Right hindlimb (tissue), 1 donor: ENCODE data around the gene FCRLA.
"Not testable (repeated sequence)": the region's sequence is repeated elsewhere in the genome, so short reads cannot be mapped to it uniquely, and the experiment has no call there.

Experiments
- DNase-seq: peaks from one replicate; pipeline ENCODE4 v3.0.0-alpha.2; 2018

FCRLA gene

DNA sequence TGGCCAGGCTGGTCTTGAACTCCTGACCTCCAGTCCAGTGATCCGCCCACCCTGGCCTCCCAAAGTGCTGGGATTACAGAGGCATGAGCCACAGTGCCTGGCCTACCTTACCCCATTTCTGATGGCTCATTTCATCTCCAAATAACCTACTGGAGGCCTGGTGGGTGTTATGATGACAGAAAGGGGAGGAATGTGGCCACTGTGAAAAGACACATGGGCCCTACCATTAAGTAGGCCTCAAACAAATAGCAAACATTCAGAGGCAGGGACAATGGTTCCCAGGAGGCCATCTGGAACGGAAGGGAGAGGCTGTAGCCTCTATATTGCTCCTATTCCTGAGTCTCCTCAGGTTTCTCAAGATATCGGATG is 932 bp upstream of the FCRLA start:
- no peak for DNase-seq

DNA sequence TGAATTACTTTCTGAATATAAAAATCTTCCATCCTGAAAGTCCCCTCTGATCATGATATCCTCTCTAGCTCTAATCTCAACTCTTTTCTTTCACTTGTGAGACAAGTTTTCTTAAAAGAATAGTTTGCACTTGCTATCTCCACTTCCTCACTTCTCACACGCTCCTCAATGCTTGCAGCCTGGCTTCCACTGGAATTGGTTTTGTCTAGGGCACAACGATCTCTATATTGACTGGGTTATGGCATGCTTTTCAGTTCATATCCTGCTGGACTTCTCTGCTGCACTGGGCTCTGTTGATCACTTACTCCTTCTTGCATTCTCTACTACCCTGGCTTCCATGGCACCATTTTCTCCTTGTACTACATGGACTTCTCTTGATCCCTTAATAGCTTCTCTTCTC is 474 bp downstream of the FCRLA start:
- DNase-seq: no peak

DNA sequence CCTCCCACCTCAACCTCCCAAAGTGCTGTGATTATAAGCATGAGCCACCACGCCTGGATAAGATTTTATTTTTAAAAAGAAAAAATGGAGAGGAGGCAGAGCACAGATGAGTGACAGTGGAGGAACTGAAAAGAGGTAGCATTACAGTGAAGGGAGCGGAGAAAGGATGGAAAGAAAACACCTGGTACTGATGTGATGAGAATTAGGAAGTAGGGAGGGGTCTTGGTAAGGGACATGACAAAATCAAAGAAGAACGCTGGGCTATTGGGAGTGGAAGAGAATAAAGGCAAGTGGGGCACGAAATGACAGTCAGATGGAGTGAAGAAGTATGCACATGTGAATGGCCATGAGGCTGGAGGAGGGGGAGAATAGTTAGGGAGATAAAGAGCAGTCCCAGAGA is 2.3 kb downstream of the FCRLA start:
- DNase-seq: no peak

DNA sequence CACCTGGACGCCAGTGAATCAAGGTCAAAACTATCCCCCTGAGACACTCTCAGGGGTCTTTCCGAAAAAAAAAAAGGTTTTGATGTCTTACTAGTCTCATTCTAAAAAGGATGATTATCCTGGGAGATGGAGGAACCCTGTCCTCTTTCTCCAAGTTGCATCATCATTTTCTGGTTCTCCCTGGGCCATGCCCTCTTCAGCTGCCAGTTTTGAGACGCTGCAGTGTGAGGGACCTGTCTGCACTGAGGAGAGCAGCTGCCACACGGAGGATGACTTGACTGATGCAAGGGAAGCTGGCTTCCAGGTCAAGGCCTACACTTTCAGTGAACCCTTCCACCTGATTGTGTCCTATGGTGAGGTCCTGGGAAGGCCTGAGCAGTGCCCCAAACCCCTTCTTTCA is 3.5 kb downstream of the FCRLA start:
- no peak for DNase-seq

DNA sequence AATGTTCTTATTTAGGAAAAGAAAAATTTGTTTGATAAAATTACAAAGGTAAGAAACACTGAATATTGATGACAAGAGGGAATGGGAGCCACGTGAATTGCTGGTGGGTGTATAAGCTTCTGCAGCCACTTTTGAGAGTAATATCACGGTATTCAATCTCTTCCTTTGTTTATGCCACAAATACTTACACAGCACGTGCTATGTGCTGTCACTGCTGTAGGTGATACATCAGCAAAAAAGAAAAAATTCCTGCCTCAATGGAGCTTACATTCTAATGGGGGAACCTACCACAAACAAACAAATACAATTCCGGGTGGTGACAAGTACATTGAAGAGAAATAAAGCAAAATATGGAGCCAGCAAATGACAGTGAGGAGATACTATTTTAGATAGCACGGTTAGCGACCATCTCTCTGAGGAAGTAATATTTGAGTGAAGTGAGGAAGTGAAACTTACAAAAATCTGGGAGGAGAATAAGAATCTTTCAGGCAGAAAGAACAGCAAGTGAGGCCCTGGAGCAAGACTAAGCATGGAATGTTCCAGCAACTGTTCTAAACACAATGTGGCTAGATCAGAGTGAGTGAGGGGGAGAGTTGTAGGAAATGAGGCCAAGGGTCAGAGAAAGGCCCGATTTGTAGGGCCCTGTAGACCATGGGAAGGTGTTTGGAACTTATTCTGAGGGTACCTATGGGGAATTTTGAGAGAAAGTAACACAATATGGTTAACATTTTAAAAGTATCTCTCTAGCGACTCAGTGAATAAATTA is 11.7 kb downstream of the FCRLA start:
- no peak for DNase-seq

DNA sequence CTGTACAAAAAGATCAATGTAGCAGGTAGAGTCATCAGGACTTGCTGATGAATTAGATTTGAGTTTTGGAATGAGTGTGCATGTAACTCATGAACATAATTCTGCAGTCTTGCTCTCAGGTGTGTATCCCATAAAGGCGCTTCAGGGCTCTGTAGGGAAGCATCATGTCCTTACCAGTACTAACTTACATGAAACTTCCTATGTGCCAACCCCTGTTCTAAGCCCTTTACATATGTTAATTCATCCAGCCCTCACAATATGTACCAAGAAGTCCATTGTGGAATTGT is 12.2 kb downstream of the FCRLA start:
- DNase-seq: no peak

DNA sequence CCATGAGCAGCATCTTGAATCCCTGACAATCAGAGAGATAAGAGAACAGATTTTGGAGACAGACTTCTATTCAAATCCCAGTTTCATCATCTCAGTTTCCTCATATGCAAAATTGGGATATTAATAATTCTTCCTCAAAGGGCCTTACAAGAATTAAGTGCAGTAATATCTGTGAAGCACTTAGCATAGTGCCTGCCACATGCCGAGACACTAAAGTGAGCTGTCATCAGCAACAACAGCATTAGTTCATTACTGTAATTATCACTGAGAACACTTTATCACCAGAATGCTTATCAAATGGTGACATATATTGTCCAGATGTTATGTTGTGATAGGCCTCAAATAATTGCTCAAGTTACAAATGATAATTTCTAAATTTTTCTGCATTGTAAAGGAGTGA is 13.4 kb downstream of the FCRLA start:
- DNase-seq: no peak

DNA sequence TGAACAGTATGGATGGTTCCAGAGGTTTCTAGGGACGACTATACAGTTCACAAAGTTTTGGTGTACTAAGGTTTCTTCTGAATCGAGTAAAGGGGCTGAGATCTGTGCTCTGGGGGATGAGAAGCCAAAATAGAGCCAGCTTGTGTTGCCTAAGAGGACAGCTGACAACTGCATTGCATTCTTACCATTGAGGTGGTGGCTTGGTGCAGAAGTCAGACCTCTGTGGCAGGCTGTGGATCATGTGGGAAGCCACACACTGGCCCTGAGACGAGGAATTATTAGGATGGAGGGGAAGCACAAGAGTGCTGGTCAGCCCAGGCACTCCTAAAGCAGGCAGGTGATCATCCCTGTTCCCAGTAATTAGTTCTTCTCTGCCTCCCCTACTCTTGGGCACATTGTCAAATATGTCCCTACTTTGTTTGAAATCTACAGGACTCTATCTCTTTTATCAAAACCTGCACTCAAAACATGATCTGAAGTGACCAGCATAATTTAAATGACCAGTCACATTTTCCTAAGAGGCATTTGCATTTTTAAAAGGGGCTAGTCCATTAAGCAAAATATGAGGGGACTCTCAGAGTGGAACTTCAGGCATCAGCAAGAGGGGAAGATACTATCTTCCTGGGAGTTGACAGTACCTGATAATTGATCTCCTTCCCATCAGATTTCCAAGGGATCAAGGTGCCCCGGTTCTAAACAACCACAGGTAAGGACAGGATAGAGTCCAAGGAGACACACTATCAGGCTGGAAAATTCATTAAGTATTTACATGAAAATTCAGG is 14.1 kb downstream of the FCRLA start, which contains the start of gene FCRLB:
FCRLB (plus strand) TSS at position 589 of the 782 bp plus-strand sequence. CDS start 1,129 bp downstream, outside the sequence.
- DNase-seq: no peak

DNA sequence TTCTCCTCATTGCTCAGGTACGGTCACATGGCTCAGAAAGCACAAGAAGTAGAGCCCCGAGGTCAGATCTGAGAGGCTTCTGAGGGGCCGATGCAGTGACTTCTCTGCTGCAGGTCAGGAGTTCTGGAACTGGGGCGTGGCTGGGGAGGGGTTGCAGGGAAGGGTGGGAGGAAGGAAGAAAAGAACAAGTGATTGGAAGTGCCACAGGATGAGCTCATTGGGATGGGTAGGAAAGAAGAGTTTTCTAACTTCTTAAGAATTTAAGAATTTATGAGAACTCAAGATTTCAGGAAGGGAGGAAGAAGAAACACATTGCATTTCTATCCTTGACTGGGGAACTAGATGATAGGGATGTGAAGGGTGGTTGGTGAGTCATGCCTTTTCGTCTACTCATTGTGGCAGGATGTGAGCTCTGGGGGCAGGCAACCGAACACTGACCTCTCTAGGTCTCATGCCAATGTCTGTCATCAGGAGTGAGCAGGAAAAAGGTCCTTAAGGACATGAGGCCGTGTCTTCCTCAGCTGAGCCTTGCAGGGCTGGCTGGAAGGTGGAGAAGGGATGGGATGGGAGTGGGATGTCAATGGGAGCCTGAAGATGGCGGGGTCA is 14.8 kb downstream of the FCRLA start:
- no peak for DNase-seq

DNA sequence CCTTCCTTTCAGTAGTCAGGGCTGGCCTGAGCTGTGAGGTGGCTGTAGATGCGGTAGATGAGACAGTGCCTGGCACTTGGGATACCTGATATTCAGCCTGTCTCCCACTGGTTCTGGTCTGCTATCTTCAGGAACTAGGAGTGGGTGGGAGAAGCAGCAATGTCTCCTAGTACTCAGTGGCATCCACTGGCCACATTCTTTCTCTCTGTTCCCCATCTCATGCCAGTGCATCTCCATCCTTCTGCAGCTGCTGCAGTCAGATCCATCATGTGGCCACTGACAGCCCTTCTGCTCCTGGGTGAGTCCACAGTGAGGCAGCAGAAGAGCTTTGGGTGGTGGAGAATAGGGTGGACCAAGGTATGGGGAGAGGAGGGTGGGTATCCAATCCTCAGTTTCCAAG is 15.4 kb downstream of the FCRLA start:
- no peak for DNase-seq

DNA sequence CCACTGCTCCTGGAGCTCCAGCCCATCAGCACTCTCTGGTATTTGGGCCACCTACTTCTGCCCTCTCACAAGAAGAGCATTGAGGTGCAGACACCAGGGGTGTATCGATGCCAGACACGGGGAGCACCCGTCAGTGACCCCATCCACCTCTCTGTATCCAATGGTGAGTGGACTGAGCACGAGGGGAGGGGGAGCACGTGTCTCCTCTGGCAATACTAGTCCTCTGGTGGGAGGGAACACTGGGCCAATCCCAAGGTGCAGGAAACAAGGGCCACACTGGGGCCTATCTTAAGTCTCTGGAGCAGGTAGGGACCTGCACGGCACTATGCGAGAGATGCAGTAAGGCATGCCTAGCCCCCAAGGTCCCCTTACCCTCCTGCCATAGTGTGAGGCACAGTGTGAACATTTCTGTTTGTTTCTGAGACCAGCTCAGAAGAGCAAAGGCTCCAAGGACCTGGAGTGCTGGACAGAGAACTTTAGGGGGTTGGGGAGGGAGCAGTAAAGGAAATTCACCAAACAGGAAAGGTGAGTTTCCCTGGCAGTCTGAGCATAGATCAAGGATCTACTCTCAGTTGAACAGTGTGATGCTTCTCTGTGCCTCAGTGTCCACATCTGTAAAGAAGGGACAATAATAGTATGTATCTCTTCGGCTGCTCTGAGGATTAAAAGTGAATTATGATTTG is 16.6 kb downstream of the FCRLA start:
- no peak for DNase-seq

DNA sequence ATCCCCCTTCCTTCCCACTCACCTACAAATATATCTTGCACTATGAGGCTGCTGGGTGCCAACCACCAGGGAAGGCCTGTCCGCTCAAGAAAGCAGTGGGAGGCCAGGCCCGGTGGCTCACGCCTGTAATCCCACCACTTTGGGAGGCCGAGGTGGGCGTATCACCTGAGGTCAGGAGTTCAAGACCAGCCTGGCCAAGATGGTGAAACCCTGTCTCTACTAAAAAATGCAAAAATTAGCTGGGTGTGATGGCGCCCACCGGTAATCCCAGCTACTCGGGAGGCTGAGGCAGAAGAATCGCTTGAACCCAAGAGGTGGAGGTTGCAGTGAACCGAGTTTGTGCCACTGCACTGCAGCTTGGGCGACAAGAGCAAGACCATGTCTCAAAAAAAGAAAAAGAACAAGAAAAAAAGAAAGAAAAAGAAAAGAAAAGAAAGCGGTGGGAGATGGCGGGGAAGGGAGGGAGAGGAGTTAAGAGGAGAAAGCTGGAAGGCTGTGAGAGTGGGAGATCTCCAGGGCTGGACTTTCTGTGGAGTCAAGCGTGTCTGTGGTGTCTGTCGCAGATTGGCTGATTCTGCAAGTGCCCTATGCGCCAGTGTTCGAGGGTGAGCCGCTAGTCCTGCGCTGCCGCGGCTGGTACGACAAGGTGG is 18.4 kb downstream of the FCRLA start:
- DNase-seq: not testable (repeated sequence)

DNA sequence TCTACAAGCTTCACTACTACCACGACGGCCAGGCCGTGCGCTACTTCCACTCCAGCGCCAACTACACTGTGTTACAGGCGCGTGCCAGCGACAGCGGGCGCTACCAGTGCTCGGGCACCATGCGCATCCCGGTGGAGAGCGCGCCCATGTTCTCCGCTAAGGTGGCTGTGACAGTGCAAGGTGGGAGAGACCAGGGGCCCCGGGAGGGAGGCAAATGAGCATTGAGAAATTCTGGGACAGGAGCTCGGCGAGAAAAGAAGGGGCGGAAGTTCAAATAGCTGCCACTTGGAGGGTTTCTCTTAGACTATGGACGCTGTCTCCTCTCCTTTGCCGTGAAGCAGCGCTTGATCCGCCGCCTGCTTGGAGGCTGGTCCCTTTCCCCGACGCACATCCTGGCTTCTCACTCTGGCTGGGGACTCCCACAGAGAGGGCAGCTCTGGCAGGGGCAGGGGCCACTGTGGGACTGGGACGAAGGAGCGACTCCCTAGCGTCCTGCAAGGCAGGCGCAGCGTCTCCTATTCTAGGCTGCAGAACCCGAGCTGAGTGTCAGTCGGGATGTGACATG is 19.0 kb downstream of the FCRLA start:
- peak; percentile 55 for DNase-seq

DNA sequence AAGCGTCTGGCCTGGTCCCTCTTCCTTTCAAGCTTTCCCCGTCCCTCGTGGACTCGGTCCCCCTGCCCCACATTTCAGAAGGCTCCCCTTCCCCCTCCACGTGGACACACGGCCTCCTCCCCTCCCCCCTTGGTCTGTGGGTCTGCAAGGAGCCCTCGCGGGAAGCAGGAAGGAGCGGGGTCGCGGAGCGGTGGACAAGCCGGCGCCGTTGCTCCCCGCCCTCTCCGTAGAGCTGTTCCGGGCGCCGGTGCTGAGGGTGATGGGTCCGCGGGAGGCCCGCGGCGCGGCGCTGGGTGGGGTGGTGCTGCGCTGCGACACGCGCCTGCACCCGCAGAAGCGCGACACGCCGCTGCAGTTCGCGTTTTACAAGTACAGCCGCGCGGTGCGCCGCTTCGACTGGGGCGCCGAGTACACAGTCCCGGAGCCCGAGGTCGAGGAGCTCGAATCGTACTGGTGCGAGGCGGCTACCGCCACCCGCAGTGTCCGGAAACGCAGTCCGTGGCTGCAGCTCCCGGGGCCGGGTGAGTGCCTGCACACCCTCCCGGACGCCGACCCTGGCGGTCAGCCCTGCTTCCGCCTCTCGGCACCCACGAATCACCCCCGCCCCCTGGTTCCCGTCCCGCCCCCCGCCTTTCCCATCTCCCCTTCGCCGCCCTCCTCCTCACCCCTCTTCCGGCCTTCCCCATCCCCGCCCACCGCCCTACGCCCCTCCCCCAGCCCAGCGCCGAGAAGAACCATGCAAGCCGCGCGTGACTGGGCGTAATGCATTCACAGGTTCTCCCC is 19.6 kb downstream of the FCRLA start:
- peak; percentile 96 for DNase-seq

DNA sequence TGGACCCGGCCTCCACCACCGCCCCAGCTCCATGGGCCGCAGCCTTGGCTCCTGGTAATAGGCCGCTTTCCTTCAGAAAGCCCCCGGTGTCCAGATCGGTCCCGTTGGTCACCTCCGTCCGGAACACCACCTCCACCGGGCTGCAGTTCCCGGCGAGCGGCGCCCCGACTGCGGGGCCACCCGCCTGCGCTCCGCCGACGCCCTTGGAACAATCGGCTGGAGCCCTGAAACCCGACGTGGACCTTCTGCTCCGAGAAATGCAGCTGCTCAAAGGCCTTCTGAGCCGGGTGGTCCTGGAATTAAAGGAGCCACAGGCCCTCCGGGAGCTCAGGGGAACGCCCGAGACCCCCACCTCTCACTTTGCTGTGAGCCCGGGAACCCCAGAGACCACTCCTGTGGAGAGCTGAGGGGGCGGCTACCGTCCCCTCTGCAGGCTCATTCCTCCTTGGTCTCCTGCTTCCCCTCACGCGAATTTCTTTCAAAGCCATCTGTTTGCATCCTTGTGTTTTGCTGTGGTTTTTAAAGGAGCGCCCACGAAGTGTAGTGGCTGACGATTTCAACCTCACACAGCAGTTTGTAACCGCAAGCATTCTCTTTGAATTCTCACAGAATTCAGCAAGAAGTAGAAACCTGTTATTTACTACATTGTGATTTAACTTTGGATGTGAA is 20.4 kb downstream of the FCRLA start:
- DNase-seq: no peak

DNA sequence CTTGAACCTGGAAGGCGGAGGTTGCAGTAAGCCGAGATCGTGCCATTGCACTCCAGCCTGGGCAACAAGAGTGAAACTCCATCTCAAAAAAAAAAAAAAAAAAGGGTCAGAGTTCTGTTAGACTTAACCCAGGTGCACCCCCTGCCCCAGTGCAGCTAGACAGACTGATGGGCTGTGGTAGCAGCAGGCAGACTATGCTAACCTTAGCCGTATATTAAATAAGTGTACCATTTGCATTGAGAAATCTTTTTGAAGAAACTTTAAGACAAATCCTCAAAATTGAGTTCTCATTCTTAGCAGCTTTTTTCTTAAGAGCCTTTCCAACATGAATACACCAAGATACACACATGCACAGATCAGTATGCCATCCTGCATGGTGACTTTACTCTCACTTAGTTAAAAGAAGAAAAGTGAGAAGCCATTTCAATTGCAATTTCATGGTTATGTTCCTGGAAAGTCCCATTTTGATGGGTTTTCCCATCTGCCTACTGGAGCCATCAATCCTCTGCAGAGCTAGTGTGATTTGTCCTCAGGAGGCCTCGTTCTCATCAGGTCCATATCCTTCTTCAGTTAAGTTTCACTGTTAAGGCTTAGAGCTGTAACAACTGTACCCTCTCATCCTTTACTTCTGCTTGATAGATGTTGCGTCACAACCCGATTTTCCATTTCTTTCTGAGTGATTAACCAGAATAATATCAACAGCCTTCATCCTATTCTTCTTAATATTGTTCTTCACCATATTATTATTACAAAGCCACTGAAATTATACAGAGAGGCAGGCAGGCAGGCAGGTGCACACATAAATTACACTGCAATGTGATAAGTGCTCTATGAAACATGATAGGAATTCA is 21.6 kb downstream of the FCRLA start:
- DNase-seq: no peak

DNA sequence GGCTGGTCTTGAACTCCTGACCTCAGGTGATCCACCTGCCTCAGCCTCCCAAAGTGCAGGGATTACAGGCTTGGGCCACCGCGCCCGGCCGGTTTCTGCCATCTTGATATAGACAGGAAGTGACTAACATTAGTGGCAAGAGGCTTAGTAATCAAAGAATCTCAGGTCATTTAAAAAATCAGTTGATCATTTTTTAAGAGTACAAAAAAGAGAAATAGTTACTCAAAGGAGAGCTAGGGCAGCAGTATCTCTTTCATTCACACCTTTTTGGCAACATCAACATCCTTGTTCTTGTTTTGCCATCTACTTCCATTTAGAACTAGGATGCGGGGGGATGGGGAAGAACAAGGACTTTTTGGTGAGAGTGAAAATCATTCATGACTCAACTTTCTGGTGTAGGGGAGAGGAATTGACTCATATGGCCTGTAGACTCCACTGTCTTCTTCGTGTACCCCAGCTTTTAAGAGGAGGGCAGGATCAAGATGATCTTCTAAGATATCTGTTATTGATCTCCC is 23.1 kb downstream of the FCRLA start:
- no peak for DNase-seq

DNA sequence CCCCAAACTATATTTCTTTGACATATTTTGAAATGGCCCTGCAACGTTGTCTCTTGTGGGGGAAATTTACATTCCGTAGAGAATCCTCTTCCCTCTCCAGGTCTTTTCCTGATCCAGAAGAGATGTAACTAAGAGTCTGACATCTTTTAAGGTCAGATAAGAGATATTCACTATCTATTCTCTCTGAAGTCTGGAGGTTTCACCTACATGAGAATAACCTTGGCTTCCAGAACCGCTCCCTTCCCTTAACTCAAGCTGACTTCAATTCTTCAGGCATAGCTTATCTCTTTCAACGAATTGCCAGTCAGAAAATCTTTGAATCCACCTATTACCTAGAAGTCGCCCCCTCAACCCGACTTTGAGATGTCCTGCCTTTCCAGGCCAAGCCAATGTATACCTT is 24.2 kb downstream of the FCRLA start:
- DNase-seq: no peak

DNA sequence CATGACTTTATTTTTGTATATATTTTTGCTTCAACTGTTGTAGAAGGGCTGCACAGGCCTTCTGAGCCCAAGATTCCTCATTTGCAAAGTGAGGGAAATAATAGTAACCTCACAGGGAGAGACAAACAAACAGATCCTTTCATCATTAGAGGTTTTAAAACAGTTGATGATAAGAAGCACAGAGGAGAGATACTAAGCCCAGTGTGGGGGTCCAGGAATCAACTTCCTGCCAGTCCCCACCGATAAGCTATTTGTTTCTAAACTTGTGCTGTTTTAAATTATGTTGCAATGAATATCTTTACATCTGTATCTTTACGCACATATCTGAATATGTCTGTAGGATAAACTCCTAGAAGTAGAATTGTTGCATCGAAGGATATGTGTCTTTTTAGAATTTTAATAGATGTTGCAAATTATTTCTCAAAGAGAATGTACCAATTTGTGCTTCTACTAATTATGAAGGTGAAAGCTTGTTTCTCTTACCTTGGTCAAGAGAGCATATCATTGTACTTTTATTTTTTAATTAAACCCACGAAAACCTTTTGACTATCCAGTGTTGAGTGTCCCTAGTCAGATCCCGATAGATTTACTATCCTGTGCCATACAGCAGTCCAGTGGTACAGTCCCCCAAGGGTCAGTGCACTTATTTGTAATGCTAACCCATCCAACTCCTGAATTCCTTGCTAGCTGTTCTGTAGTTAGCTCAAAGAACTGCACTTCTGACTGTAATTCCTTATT is 25.1 kb downstream of the FCRLA start:
- DNase-seq: no peak
